NT2/D1 (cell line): ENCODE results near the gene SARNP.

Experiments used
- SUZ12 ChIP-seq: IDR thresholded peaks from 2 replicates; pipeline ENCODE4 v1.6.1; 2011; ENCODE audit not compliant: insufficient read length, insufficient read depth; ENCODE audit errors: extremely low read depth
- YY1 ChIP-seq: IDR thresholded peaks from 2 replicates; pipeline ENCODE4 v1.6.1; 2011; ENCODE audit not compliant: insufficient read length, insufficient read depth
- ZNF274 ChIP-seq: IDR thresholded peaks from 2 replicates; pipeline ENCODE4 v1.6.1; 2011; ENCODE audit warnings: mild to moderate bottlenecking, low read depth, low read length

GRCh38 chr12:55830601-55831446, 13.3 kb upstream of the SARNP start:
- no peak for TF ChIP-seq YY1
- no peak for TF ChIP-seq ZNF274
- TF ChIP-seq SUZ12: no peak
